Stimulated activated CD8-positive, alpha-beta memory T cell treated with anti-CD3 and anti-CD28 coated beads, Interleukin-15, amount 100 ng/mL, for 1 hour (primary cell): ENCODE results near the gene LDLRAD4.

Source experiments
- DNase-seq: peaks from one replicate; pipeline ENCODE4 v3.0.0-alpha.2; 2020; ENCODE audit warnings: low read depth

LDLRAD4 gene

GRCh38 chr18:13286456-13287125 is 68.0 kb downstream of the LDLRAD4 start:
- DNase-seq = no peak

GRCh38 chr18:13287372-13287771 is 68.8 kb downstream of the LDLRAD4 start:
- no peak for DNase-seq

GRCh38 chr18:13288509-13289133 is 70.1 kb downstream of the LDLRAD4 start:
- no peak for DNase-seq

- no peak for DNase-seq
Observed at GRCh38 chr18:13289481-13290205, 71.1 kb downstream of the LDLRAD4 start.

GRCh38 chr18:13290856-13291271 is 72.3 kb downstream of the LDLRAD4 start:
- no peak for DNase-seq

GRCh38 chr18:13291299-13291698 is 72.7 kb downstream of the LDLRAD4 start:
- no peak for DNase-seq

- DNase-seq = no peak
Observed at GRCh38 chr18:13291745-13292447, 73.3 kb downstream of the LDLRAD4 start.

- no peak for DNase-seq
Observed at GRCh38 chr18:13292736-13293135, 74.2 kb downstream of the LDLRAD4 start.

GRCh38 chr18:13294309-13294708 is 75.7 kb downstream of the LDLRAD4 start:
- no peak for DNase-seq

- no peak for DNase-seq
Observed at GRCh38 chr18:13295894-13296293, 77.3 kb downstream of the LDLRAD4 start.

GRCh38 chr18:13296867-13297574 is 78.5 kb downstream of the LDLRAD4 start:
- DNase-seq = no peak

GRCh38 chr18:13298262-13298661 is 79.7 kb downstream of the LDLRAD4 start:
- no peak for DNase-seq

- DNase-seq = no peak
Observed at GRCh38 chr18:13300029-13300428, 81.5 kb downstream of the LDLRAD4 start.

- DNase-seq = no peak
Observed at GRCh38 chr18:13300796-13301195, 82.2 kb downstream of the LDLRAD4 start.

- no peak for DNase-seq
Observed at GRCh38 chr18:13302040-13302439, 83.5 kb downstream of the LDLRAD4 start.

GRCh38 chr18:13302457-13303225 is 84.1 kb downstream of the LDLRAD4 start:
- no peak for DNase-seq

- no peak for DNase-seq
Observed at GRCh38 chr18:13303756-13304364, 85.3 kb downstream of the LDLRAD4 start.

- DNase-seq = no peak
Observed at GRCh38 chr18:13305301-13305700, 86.7 kb downstream of the LDLRAD4 start.

GRCh38 chr18:13306583-13306982 is 88.0 kb downstream of the LDLRAD4 start:
- no peak for DNase-seq

- no peak for DNase-seq
Observed at GRCh38 chr18:13308369-13308768, 89.8 kb downstream of the LDLRAD4 start.
